Measurements from ENCODE around the gene SLC18B1. TPM values are rescaled to one million over a fixed set of nuclear protein-coding genes. Genes with fewer than 3 reads are reported as not detected.

Gene SLC18B1
- total and polyA plus RNA-seq, 2 of the 8 experiments (the other 6 are each of a cell fraction or from before 2014, with no cell fraction given), result 17.2 to 23.4 TPM

DNA sequence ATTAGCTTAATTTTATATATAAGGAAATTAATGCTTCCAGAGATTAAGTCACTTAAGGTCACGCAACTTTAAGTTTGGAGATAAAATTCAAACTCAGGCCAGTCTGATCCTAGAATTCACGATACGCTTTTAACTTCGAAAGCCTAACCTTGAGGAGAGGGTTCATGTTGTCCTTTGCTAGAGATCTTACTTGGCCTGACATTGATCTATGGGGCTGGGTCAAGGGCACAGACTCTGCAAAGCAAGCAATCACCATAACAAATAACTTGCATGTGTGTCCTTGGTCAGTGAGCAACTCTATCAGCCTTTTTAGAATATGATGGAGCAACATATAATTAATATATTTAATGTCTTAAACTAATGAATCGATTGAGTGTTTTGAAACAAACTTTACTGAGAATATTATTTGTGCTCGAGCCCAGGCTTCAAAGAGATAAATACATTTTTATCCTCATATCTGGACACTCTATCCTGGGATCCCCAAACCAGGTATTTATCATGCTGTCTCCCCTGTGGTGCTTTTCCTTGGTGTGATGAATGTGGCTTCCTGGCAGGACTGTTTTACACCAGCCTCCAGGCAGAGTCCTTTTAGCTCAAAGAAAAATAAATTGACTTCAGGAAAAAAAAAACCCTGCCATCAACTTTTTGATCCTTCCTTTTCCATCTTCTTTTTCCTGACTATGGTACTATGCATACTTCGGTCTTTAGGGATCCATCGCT lies 45.0 kb upstream of the SLC18B1 start:
- Histone ChIP-seq H2BK5ac (ENCODE audit: low read depth, low read length) (no peak overlapping the region), H3K23me2 (ENCODE audit: low read depth, low read length) (no peaks in the 10 kb centered on the region), H2BK20ac (ENCODE audit: low read length) (no peak overlapping the region), H4K91ac (replicated peaks; ENCODE audit: insufficient read length, low read length) (no peak overlapping the region), H3K56ac (replicated peaks; ENCODE audit: insufficient read length, low read depth, low read length) (no peak overlapping the region), H2BK12ac (ENCODE audit: low read depth, low read length) (no peak overlapping the region), H3K4me2 (ENCODE audit: insufficient read depth in 1 of 2, low read depth in 2 of 2, low read length in 2 of 2) (peak overlapping the region in 1 of 2 experiments; percentile 10; a peak in 1 of 4 replicates), H2BK15ac (ENCODE audit: low read length) (no peak overlapping the region), H3K18ac (ENCODE audit: extremely low read depth, low read length) (no peak overlapping the region), H2AK5ac (ENCODE audit: low read depth, low read length) (no peak overlapping the region), H2BK120ac (replicated peaks; ENCODE audit: low read depth, low read length) (no peak overlapping the region), H2AFZ (ENCODE audit: low read length) (no peak overlapping the region), H3K79me1 (ENCODE audit: low read depth, low read length) (no peaks in the 10 kb centered on the region), H3K4ac (replicated peaks; ENCODE audit: insufficient read length, low read depth, low read length) (no peak overlapping the region), H4K5ac (ENCODE audit: insufficient read length, low read depth, low read length) (no peak overlapping the region), H3K14ac (ENCODE audit: insufficient read length) (no peak overlapping the region), H4K8ac (ENCODE audit: extremely low read depth, insufficient read depth, low read length) (no peak overlapping the region), H3K27ac (ENCODE audit: low read depth, low read length) (no peak overlapping the region), H3K9ac (replicated peaks in 1 of 4; ENCODE audit: extremely low read depth in 1 of 4, low read depth in 3 of 4, low read length in 3 of 4) (no peak overlapping the region), H3K36me3 (ENCODE audit: control insufficient read depth in 2 of 4, insufficient read depth in 4 of 4, low read length in 3 of 4) (no peaks in the 10 kb centered on the region), H3K23ac (ENCODE audit: insufficient read length) (no peak overlapping the region), H4K20me1 (replicated peaks in 1 of 2; ENCODE audit: control insufficient read depth in 1 of 2, insufficient read depth in 2 of 2, low read length in 2 of 2) (no peaks in the 10 kb centered on the region), H3K4me3 (ENCODE audit: extremely low read depth in 1 of 4, insufficient read depth in 2 of 4, low read depth in 3 of 4, low read length in 4 of 4) (no peak overlapping the region), H3K27me3 (replicated peaks in 1 of 4; ENCODE audit: control insufficient read depth in 3 of 4, extremely low read depth in 1 of 4, insufficient read depth in 3 of 4, low read length in 3 of 4) (no peaks in the 10 kb centered on the region), H3K79me2 (ENCODE audit: control insufficient read depth in 1 of 2, insufficient read depth in 2 of 2, low read length in 2 of 2) (no peaks in the 10 kb centered on the region), H3K9me3 (ENCODE audit: insufficient read depth in 2 of 2, low read depth in 1 of 2, low read length in 1 of 2) (no peaks in the 10 kb centered on the region), H3K4me1 (replicated peaks in 1 of 4; ENCODE audit: control insufficient read depth in 3 of 4, insufficient read depth in 4 of 4, low read length in 3 of 4) (peaks cover 0 to 2% (median 0%) of the 10 kb centered on the region in 4 experiments; a peak in 2 of 7 replicates)
- WGBS, 2 experiments (ENCODE audit: extremely low coverage in 1 of 2, insufficient coverage in 1 of 2, insufficient read length in 1 of 2, insufficient replicate concordance in 2 of 2, low coverage in 1 of 2, low lambda C conversion rate in 2 of 2, missing lambda C conversion rate in 1 of 2), result 88% methylated on average over 8 of the region's 8 CpGs; no CpG with 5 or more reads in 1 of the 2 experiments
- FAIRE-seq (peak; percentile 57), DNase-seq (ENCODE audit: low read depth in 1 of 2, low spot score in 2 of 2) (no peak)
- CTCF ChIA-PET (ENCODE audit: partially characterized antibody), result interaction anchor here (3.7 kb wide), 1 partner anchor 12 kb away, joined by 17 read pairs; no protein-coding TSS in a partner anchor
- POLR2A ChIA-PET (ENCODE audit: partially characterized antibody), result interaction anchor here (0.9 to 1.5 kb wide), 3 partner anchors 25 to 29 kb away, joined by 3 to 4 read pairs (median 3); partner anchors contain the start of gene RPS12
- TF ChIP-seq SIX5 (IDR thresholded peaks at IDR 0.05; ENCODE audit: low read depth, low read length) (no peak), HDAC2 (IDR thresholded peaks at IDR 0.05; ENCODE audit: borderline replicate concordance in 1 of 2, low read depth in 2 of 2, low read length in 2 of 2) (no peak)

All from H1 (cell line).